ENCODE results near the gene TMEM225B. TPM values are rescaled to one million over a fixed set of nuclear protein-coding genes. Genes with fewer than 3 reads are reported as not detected.
"Not testable (repeated sequence)": the region's sequence is repeated elsewhere in the genome, so short reads cannot be mapped to it uniquely, and the experiment has no call there.

Gene TMEM225B
- total RNA-seq, 1 experiment from 2014 or later, result not detected

DNA sequence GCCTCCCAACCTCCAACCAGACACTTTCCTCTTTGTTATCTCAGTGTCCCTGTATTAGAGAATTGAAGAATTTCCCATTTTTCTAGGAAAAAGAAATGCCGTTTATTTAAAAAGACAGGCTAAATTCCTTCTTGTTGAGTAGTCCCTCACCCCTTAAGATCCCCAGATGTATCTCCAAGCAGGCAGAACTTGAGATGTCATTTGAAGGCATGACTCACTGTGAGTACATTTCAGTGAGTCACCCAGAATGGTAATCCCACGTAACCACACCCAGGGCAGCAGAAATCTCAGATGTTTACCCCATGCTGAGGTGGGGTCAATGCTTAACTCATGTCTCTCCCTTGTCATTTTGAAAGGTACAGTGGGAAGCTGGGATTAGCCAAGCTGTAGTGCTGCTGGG, 35.2 kb upstream of the TMEM225B start:
- Histone ChIP-seq H3K36me3 (ENCODE audit: low read depth, low read length) (no peaks in the 10 kb centered on the region), H3K4me2 (ENCODE audit: low read length) (peak overlapping the region; percentile 80), H3K27ac (ENCODE audit: low read length) (peak overlapping the region; percentile 88), H3K4me1 (ENCODE audit: insufficient read depth, low read length) (peaks cover 27% of the 10 kb centered on the region), H3K4me3 (ENCODE audit: low read length) (peak overlapping the region; percentile 42), H3K79me2 (ENCODE audit: low read length) (no peaks in the 10 kb centered on the region), H4K20me1 (ENCODE audit: low read length) (no peaks in the 10 kb centered on the region), H3K9me3 (ENCODE audit: low read length) (no peaks in the 10 kb centered on the region), H3K9me2 (replicated peaks; ENCODE audit: low read length) (no peaks in the 10 kb centered on the region), H3F3A (ENCODE audit: low read length, unreplicated experiment) (no peaks in the 10 kb centered on the region), H2AFZ (ENCODE audit: low read length) (peak overlapping the region; percentile 18; the same call in 1 of the 2 replicates), H3K27me3 (ENCODE audit: low read length) (no peaks in the 10 kb centered on the region), H3K9ac (ENCODE audit: low read length) (peak overlapping the region; percentile 35)
- ChIA-PET POLR2A (ENCODE audit: unreplicated experiment) (no interaction called here), CTCF (no interaction called here)
- peak; percentile 97 for DNase-seq
- ATAC-seq, result peak; percentile 97
- no TSS peak for BruUV-seq (replicated peaks)
- intact Hi-C loops (cut with micrococcal nuclease), result loop anchor here (1.0 to 2.0 kb wide), 2 partner anchors 11 to 54 kb away; partner anchors contain the start of genes FAM200A and ZSCAN25
- no peak for TF ChIP-seq EZH2 (IDR thresholded peaks at IDR 0.05; ENCODE audit: low read length, unreplicated experiment)
- no peak for TF ChIP-seq EZH2phosphoT487 (IDR thresholded peaks at IDR 0.05; ENCODE audit: borderline replicate concordance, low read length)
- TF ChIP-seq, protein P1, sequence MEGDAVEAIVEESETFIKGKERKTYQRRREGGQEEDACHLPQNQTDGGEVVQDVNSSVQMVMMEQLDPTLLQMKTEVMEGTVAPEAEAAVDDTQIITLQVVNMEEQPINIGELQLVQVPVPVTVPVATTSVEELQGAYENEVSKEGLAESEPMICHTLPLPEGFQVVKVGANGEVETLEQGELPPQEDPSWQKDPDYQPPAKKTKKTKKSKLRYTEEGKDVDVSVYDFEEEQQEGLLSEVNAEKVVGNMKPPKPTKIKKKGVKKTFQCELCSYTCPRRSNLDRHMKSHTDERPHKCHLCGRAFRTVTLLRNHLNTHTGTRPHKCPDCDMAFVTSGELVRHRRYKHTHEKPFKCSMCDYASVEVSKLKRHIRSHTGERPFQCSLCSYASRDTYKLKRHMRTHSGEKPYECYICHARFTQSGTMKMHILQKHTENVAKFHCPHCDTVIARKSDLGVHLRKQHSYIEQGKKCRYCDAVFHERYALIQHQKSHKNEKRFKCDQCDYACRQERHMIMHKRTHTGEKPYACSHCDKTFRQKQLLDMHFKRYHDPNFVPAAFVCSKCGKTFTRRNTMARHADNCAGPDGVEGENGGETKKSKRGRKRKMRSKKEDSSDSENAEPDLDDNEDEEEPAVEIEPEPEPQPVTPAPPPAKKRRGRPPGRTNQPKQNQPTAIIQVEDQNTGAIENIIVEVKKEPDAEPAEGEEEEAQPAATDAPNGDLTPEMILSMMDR (conservative IDR thresholded peaks at IDR 0.05; ENCODE audit: low read depth, low read length), result no peak

DNA sequence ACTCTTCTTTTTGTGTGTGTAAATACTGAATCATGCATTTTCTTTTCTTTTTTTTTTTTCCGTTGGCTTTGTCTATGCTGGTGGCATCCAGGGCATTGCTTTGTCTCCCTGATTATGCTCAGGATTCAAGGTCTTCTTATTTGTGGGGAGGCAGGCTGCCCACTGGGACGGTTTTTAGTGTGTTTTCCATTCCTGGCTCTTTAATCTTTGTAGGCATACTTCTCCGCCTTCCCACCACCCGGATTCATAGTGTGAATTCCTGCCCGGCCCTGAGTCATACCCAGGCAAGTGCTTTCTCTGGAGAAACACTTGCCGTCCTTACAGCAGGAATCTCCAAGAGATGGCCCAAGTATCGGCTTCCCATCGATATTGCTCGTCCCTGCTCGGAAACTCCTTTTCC, 34.4 kb upstream of the TMEM225B start:
- no peaks in the 10 kb centered on the region for H3K79me2 ChIP-seq (ENCODE audit: low read length)

DNA sequence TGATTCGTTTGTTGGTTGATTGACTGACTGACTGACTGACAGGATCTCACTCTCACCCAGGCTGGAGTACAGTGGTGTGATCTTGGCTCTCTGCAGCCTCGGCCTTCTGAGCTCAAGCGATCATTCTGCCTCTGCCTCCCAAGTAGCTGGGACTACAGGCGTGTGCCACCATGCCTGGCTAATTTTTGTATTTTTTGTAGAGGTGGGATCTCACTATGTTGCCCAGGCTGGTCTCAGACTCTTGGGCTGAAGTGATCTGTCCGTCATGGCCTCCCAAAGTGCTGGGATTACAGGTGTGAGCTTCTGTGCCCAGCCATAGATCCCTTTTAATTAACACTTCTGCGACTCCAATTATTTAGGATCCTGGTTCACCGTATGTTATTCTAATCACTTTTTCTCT, 29.3 kb upstream of the TMEM225B start:
- H4K20me1 ChIP-seq (ENCODE audit: low read length); H2AFZ ChIP-seq (ENCODE audit: low read length); H3K4me3 ChIP-seq (ENCODE audit: low read length); H3K4me1 ChIP-seq (ENCODE audit: insufficient read depth, low read length); DNase-seq; POLR2A ChIA-PET (ENCODE audit: unreplicated experiment); H3K79me2 ChIP-seq (ENCODE audit: low read length); ATAC-seq; H3K9me3 ChIP-seq (ENCODE audit: low read length); intact Hi-C loops (cut with micrococcal nuclease); BruUV-seq (replicated peaks); H3K9me2 ChIP-seq (replicated peaks; ENCODE audit: low read length); H3K36me3 ChIP-seq (ENCODE audit: low read depth, low read length); H3K27ac ChIP-seq (ENCODE audit: low read length); H3K4me2 ChIP-seq (ENCODE audit: low read length); H3K9ac ChIP-seq (ENCODE audit: low read length); CTCF ChIA-PET; H3F3A ChIP-seq (ENCODE audit: low read length, unreplicated experiment): not testable (repeated sequence)
- H3K27me3 ChIP-seq (ENCODE audit: low read length), result peaks cover 46% of the 10 kb centered on the region

More for the DNA sequence above, 34.4 kb upstream of the TMEM225B start:
- ChIA-PET POLR2A (ENCODE audit: unreplicated experiment) (interaction anchor here (0.6 kb wide), 1 partner anchor 43 kb away, joined by 4 read pairs; no protein-coding TSS in a partner anchor), CTCF (no interaction called here)
- Histone ChIP-seq H3K4me1 (ENCODE audit: insufficient read depth, low read length) (peaks cover 27% of the 10 kb centered on the region), H4K20me1 (ENCODE audit: low read length) (no peaks in the 10 kb centered on the region), H3F3A (ENCODE audit: low read length, unreplicated experiment) (no peaks in the 10 kb centered on the region), H3K4me3 (ENCODE audit: low read length) (peak overlapping the region; percentile 20; the same call in 1 of the 2 replicates), H3K9ac (ENCODE audit: low read length) (peak overlapping the region; percentile 33; the same call in 1 of the 2 replicates), H3K4me2 (ENCODE audit: low read length) (peak overlapping the region; percentile 74), H2AFZ (ENCODE audit: low read length) (peak overlapping the region; percentile 64), H3K9me2 (replicated peaks; ENCODE audit: low read length) (no peaks in the 10 kb centered on the region), H3K9me3 (ENCODE audit: low read length) (no peaks in the 10 kb centered on the region), H3K36me3 (ENCODE audit: low read depth, low read length) (no peaks in the 10 kb centered on the region), H3K27me3 (ENCODE audit: low read length) (no peaks in the 10 kb centered on the region), H3K27ac (ENCODE audit: low read length) (peak overlapping the region; percentile 88)
- no peak for TF ChIP-seq EZH2phosphoT487 (IDR thresholded peaks at IDR 0.05; ENCODE audit: borderline replicate concordance, low read length)
- TF ChIP-seq, protein P1 (conservative IDR thresholded peaks at IDR 0.05; ENCODE audit: low read depth, low read length), result no peak
- no peak for TF ChIP-seq EZH2 (IDR thresholded peaks at IDR 0.05; ENCODE audit: low read length, unreplicated experiment)
- no TSS peak for BruUV-seq (replicated peaks)
- intact Hi-C loops (cut with micrococcal nuclease), result loop anchor here (1.0 to 2.0 kb wide), 2 partner anchors 11 to 53 kb away; partner anchors contain the start of genes FAM200A and ZSCAN25
- DNase-seq (peak; percentile 73), ATAC-seq (peak; percentile 70)

All from PC-3 (cell line).